ENCODE measurements around the gene BCAS3. TPM values are rescaled to one million over a fixed set of nuclear protein-coding genes. Genes with fewer than 3 reads are reported as not detected.

BCAS3 gene
- total and polyA plus RNA-seq, 11 donors: 4.5 to 23.5 (median 17.9) TPM

DNA sequence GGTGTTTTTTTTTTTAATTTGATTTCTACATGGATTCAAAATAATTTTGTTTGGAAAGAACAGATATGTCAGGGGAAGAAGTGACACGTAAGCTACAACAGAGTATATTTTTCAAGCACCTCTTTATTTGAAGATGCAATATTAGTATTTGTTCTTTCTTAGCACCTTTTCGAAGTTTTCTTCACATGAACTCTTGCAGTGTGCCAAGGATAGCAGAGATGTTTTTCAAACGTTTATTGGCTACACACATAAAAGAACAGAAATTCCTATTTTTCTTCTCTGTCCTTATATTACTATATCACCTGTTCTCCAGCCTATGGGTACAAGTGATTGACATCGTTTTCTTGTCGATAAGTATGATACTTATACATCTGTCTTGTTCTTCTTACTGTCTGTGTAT is 529.3 kb downstream of the BCAS3 start:
- no peak overlapping the region for H3K4me3 ChIP-seq
- no peak for TF ChIP-seq POLR2A (IDR thresholded peaks at IDR 0.05)
- TF ChIP-seq, protein P1, sequence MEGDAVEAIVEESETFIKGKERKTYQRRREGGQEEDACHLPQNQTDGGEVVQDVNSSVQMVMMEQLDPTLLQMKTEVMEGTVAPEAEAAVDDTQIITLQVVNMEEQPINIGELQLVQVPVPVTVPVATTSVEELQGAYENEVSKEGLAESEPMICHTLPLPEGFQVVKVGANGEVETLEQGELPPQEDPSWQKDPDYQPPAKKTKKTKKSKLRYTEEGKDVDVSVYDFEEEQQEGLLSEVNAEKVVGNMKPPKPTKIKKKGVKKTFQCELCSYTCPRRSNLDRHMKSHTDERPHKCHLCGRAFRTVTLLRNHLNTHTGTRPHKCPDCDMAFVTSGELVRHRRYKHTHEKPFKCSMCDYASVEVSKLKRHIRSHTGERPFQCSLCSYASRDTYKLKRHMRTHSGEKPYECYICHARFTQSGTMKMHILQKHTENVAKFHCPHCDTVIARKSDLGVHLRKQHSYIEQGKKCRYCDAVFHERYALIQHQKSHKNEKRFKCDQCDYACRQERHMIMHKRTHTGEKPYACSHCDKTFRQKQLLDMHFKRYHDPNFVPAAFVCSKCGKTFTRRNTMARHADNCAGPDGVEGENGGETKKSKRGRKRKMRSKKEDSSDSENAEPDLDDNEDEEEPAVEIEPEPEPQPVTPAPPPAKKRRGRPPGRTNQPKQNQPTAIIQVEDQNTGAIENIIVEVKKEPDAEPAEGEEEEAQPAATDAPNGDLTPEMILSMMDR (IDR thresholded peaks at IDR 0.05): no peak
- intact Hi-C loops (cut with DNase I): loop anchor here in 5 of 10 donors (5.0 to 10.0 kb wide), 5 partner anchors 45 to 202 kb away; partner anchors contain the start of gene TBX2 (in 2 of the 5)
- no peaks in the 10 kb centered on the region for H3K27me3 ChIP-seq
- no peak for ATAC-seq
- DNase-seq: no peak
- 94 to 98% (median 96%) methylated on average over 5 of the region's 5 CpGs for WGBS, 4 donors
- H3K27ac ChIP-seq: no peak overlapping the region
- no peaks in the 10 kb centered on the region for H3K36me3 ChIP-seq
- H3K9me3 ChIP-seq: no peaks in the 10 kb centered on the region
- peaks cover 0 to 43% (median 11%) of the 10 kb centered on the region in 12 donors for H3K4me1 ChIP-seq

DNA sequence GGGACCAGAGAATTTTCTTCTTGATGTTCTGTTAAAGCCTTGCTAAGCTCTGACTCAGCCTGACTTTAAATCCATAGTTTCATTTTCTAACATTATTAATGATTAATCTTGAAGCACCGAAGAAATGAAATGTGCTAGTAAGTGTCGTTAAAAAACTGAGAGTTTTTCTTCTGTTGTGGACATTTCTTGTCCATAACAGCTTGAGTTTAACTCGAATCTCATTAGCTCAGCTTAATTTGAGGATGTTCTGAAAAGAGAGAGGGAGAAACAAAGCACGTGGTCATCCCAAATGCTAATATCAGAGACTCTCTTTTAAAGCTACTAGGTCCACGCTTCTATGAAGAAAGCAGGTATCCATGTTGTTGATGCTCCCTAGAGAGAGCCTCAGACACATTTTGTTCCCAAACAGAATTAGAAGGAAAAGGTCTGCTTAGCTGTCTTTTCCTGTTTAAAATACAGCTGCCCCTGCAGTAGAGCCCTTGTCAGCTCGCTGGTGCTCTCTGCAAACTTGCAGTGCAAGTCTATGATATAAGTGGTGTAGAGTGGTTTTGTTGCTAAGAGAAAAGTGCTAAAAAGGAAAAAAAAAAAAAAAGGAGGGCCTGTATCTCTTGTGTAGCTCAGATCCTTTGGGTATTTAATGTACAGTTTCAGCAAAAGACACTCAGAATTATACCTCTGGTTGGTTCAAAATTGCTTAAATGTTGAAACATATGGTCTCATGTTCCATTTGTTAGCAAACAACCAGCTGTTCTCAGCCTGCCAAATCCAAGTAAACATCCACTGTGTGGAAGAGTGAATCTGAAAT is 530.9 kb downstream of the BCAS3 start:
- Histone ChIP-seq H3K27me3 (no peaks in the 10 kb centered on the region), H3K9me3 (no peaks in the 10 kb centered on the region), H3K4me1 (peaks cover 0 to 43% (median 11%) of the 10 kb centered on the region in 12 donors), H3K27ac (peak overlapping the region; percentile 45 to 76 (median 65)), H3K4me3 (peak overlapping the region in 6 of 12 donors; percentile 0 to 16 (median 5)), H3K36me3 (no peaks in the 10 kb centered on the region)
- TF ChIP-seq, protein P1 (IDR thresholded peaks at IDR 0.05): no peak
- TF ChIP-seq POLR2A (IDR thresholded peaks at IDR 0.05): no peak
- intact Hi-C loops (cut with DNase I): loop anchor here in 6 of 10 donors (2.0 to 10.0 kb wide), 6 partner anchors 40 to 204 kb away; partner anchors contain the start of gene TBX2 (in 2 of the 6)
- ATAC-seq: peak in 3 of 4 donors; percentile 52 to 70 (median 66)
- WGBS, 4 donors: 41 to 56% (median 55%) methylated on average over 6 of the region's 6 CpGs
- DNase-seq: peak in 1 of 5 donors; percentile 31

GRCh38 chr17:61209106-61209439 is 531.4 kb downstream of the BCAS3 start:
- no peaks in the 10 kb centered on the region for H3K36me3 ChIP-seq
- H3K27me3 ChIP-seq: no peaks in the 10 kb centered on the region
- H3K9me3 ChIP-seq: no peaks in the 10 kb centered on the region
- WGBS, 4 donors: 40 to 56% (median 50%) methylated on average over 4 of the region's 4 CpGs
- ATAC-seq (peak in 3 of 4 donors; percentile 30 to 45 (median 41)), DNase-seq (no peak)
- intact Hi-C loops (cut with DNase I): loop anchor here in 6 of 10 donors (2.0 to 10.0 kb wide), 6 partner anchors 40 to 204 kb away; partner anchors contain the start of gene TBX2 (in 2 of the 6)
- H3K27ac ChIP-seq: peak overlapping the region; percentile 37 to 76 (median 65)
- TF ChIP-seq, protein P1 (IDR thresholded peaks at IDR 0.05): no peak
- TF ChIP-seq POLR2A (IDR thresholded peaks at IDR 0.05): no peak
- H3K4me1 ChIP-seq: peaks cover 0 to 39% (median 11%) of the 10 kb centered on the region in 12 donors
- H3K4me3 ChIP-seq: peak overlapping the region in 5 of 12 donors; percentile 1 to 19 (median 6)

DNA sequence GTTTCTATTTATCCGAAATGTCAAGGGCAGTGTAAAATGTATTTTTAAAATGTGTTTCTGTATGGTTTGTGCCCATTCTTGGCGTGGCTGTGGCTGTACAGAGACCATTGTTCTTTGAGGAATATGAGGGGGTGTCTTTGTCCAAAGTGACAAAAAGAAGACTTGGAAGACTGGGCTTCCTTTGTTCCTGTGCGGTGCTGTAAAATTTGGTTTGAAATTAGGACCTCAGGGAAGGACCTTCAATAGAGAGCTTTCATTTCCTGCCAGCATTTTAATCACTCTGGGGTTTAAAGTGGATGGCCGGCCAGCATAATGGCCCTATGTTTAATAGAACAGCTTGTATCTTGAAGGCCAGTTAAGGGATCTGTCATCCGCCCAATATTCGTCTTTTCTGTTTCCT is 531.9 kb downstream of the BCAS3 start:
- TF ChIP-seq POLR2A (IDR thresholded peaks at IDR 0.05): no peak
- TF ChIP-seq, protein P1 (IDR thresholded peaks at IDR 0.05): no peak
- H3K27me3 ChIP-seq: no peaks in the 10 kb centered on the region
- DNase-seq (no peak), ATAC-seq (peak; percentile 41 to 74 (median 62))
- peak overlapping the region; percentile 37 to 76 (median 65) for H3K27ac ChIP-seq
- no peaks in the 10 kb centered on the region for H3K36me3 ChIP-seq
- intact Hi-C loops (cut with DNase I): loop anchor here in 6 of 10 donors (2.0 to 10.0 kb wide), 6 partner anchors 39 to 205 kb away; partner anchors contain the start of gene TBX2 (in 2 of the 6)
- H3K9me3 ChIP-seq: no peaks in the 10 kb centered on the region
- peak overlapping the region in 2 of 12 donors; percentile 4 to 19 for H3K4me3 ChIP-seq
- 34 to 48% (median 38%) methylated on average over 6 of the region's 6 CpGs for WGBS, 4 donors
- H3K4me1 ChIP-seq: peaks cover 0 to 35% (median 11%) of the 10 kb centered on the region in 12 donors

All from heart left ventricle (tissue), 16 donors.